Measurements from ENCODE around the gene CCDC57.
A peak's percentile ranks its signal among the peaks of the same experiment; 100 is the strongest.

The CCDC57 gene

DNA sequence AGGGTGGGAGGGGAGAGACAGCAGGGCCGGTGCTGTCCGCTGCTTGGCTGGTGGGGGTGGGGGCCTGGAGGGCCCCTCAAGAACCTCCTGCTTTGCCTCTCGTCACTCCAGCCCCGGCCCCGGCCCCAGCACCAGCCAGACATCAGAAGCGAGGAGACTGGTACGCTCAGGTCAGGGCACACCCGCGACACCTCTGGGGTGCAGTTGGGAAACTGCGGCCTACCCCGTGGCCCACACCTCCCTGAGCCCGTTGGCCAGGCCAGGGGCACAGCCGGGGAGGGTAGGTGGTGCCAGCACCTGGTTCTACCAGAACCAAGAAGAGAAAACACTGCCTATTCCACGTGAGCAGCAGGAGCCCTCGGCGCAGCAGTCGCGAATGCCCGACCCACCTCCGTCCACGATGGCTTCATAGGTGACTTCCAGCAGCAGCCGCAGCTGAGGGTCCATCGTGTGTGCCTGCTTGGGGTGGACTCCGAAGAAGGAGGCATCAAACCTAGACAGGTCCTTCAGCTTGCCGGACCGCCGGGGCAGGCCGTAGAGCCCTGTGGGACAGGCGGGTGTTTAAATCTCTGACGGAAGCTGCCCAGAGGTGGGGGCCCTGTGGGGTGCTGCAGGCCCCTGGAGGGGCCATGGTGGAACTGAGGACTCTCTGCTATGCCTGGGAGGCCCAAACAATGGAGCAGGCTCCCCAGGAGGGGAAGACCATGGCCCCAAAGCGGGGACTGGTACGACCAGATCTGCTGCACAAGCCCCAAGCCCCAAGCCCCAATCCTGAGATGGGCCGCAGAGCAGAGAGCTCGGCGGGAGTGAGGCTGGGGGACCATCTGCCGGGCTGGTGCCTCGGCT lies 117.5 kb downstream of the CCDC57 start:
- DNase-seq, result peak in 1 of 42 donors; percentile 10
- intact Hi-C loops (cut with DNase I), result loop anchor here (5.0 kb wide), 1 partner anchor 38 kb away; no protein-coding TSS in a partner anchor

DNA sequence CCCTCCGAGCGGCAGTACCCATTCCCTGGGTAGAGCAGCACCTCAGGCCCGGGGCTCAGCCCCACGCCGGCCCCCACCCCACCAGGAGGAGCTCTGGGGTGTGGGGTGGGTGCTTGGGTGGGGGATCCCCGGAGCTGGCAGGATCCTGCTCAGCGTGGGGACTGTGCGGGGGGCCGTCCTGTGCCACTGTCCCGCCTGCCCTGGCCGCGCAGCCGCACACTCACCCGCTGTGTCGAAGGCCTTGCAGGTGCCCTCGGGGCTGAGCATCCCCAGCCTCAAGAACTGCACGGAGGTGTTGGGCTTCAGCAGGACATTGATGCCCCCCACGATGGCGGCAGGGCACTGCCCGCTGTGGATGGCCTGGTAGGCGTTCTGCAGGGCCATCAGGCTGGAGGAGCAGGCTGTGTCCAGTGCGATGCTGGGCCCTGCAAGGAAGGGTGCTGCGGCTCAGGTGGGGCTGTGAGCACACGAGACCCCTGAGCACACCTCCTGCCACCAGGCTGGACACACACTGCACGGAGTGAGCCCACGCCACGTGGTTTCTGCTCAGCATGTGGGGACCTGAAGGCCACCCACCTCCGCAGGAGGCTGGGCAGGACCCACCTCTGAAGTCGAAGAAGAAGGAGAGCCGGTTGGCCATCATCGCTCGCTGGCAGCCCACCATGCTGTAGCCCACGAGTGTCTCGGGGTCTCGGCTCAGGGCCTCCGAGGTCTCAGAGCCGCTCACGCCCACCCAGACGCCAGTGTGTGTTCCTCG lies 119.5 kb downstream of the CCDC57 start:
- intact Hi-C loops (cut with DNase I), result no loop called here
- no peak for DNase-seq

DNA sequence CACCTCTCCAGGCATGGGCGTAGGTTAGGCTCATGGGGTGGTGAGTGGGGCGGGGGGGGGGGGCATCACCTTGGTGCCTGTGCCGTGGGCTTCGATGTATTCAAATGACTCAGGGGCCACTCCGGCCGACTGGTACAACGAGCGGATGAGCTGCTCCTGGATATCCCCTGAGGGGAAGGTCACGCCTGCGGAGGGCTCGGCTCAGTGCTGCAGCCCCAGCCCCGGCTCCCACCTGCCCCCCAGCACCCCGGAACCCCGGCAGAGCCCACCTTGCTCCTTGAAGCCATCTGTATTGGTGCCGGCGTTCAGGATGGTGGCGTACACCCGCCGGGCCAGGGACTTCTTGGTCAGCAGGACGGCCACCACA lies 120.0 kb downstream of the CCDC57 start:
- no peak for DNase-seq
- intact Hi-C loops (cut with DNase I), result no loop called here

DNA sequence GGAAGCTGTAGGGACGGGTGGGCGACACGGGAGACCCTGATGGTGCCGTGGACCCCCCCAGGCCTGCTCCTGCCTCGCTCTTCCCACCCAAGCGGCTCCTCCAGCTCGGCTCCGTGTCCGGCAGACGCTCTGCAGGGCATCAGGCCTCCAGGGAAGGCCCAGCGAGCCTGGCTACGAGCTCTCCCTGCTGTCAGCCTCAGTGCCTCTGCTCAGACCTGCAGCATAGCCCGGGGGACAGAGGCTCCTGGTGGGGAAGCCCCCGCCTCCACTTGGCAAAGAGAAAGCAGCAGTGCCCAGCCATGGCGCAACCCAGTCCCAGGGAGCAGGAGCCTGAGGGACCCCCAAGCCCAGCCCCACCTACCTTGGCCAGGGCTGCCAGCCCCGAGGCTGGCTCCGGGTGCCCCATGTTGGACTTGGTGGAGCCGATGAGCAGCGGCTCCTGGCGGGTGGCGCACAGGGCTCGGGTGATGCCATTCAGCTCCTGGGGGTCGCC lies 120.5 kb downstream of the CCDC57 start:
- intact Hi-C loops (cut with DNase I), result no loop called here
- no peak for DNase-seq

DNA sequence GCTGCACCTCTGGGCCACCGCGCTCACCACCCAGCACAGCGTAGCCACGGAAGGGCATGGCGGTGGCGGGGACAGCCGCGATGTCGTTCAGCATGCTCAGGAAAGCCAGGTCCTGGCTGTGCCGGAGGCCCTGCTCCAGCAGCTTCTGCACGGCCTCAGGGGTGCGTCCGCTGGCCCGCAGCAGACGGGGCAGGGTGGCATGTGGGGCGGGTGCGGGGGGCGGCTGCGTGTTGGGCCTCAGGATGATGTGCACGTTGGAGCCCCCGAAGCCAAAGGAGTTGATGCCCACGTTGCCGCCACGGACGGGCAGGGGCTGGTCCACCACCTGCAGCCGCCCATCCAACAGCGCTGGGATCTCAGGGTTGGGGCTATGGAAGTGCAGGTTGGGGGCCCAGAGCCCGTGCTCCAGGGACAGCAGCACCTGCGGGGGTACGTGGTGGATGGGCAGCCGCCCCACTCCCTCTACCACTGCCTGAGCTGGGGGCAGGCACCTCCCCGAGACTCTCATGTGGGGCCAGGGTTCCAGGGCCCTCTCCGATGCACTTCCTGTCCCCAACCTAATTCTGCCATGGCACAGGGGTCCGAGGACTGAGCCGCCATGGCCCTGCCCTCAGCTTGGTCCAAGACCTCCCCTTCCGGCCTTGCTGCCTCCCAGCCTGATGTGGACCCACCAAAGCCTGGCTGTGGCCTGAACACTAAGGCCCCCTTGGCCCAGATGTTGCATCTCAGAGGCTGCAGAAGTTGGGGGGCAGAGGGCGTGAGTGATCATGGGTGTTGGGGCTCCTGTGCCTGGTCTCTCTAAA lies 121.2 kb downstream of the CCDC57 start:
- no peak for DNase-seq
- intact Hi-C loops (cut with DNase I), result no loop called here

DNA sequence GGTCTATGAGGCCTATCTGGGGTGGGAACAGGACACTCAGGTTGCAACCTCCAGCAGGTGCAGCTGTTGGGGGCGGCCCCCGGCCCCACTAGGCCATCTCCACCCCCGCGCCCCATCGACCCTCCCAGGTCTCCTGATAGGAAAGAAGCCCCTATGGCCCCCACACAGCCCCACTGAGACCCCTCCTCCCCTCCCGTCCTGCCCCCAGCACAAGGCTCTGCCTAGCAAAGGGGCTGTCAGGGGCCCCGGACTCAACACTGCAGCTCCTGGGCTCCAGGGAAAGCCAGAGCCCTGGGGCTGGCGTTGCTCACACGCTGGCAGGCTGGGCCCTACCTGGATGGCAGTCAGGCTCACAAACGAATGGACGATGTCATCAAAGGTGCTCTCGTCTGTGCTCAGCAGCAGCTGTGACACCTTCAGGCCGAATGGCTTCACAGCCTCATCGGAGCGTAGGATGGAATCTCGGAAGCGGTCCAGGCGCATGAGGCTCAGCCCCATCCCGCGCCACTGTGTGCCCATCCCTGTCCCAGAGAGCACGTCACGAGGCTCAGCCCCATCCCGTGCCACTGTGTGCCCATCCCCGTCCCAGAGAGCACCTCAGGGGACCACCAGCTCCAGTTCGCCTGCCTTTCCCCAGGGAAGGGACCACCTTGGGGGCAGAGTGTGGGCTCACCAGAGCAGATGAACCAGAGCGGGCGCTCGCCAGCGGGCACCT lies 121.9 kb downstream of the CCDC57 start:
- peak in 1 of 42 donors; percentile 10 for DNase-seq
- intact Hi-C loops (cut with DNase I), result no loop called here

DNA sequence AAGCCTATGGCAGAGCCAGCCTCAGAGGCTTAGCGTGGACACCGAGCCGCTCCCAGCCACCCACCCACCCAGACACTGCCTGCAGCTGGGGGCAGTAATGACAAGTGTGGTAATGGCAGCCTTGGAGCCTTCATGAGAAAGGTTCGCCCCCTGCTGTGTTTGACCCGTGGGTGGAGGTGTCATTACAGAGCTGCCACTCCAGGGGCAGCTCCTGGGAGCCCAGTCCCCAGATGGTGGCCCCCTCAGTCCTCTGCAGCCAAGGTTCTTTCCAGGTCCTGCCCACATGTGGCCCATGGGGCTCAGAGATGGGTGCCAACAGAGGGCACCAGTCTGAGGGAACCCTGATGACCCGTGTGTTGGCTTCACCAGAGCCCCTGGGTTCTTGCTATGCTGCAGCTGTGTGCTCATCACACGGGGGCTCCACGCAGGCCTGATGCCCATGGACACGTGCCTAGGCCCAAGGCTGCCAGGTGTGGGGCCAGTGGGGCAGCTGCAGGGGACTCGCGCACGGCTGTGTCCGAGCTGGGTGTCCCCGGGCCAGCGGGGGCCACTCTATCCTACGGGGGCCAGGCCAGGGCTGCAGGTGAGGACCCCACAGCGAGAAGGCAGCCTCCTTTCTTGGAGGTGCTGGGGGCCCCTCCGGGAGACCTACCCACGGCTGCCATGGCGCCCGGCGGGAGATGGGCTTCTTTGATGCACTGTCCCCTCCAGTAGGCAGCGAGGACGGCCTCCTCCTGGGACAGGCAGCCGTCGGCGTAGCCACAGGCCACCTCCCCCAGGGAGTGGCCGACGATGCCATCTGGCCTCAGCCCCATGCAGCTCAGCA lies 122.7 kb downstream of the CCDC57 start:
- no peak for DNase-seq

DNA sequence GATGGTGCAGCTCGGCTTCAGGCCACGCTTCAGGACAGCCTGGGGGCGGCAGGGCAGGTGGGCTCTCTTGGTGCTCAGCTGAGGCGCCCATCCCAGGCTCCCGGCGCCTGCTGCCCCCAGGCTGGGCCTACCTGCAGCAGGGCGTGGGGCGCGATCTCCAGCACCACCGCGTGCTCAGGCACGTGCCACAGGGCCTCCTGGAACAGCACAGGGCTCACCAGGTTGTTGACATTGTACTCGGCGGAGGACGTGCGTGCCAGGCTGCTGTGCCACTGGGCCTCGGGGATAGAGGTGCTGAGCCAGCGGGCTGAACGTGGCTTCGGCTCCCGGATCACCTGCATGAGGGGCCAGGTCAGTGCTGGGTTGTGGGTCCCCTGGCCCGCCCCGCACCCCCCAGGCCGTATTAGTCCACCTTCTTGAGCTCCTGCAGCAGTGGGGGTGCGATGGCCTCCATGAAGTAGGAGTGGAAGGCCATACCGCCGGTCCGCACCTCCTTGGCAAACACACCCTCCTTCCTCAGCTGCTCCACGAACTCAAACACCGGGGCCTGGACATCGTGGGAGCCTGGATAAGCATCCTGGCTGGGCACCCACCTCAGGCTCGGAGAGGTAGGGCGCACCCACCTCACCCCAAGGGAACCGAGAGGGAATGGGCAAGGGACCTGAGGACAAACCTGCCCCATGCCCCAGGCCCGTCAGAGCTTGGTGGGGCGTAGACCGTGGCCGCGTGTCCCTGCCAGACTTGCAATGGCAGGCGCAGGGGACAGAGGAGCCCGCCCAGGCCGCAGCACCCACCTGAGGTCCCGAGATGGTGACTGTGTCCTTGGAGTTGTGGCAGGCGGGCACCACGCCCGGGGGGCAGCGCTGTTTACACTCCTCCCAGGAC lies 123.6 kb downstream of the CCDC57 start:
- DNase-seq, result peak in 1 of 42 donors; percentile 9
- intact Hi-C loops (cut with DNase I), result no loop called here

More for the DNA sequence above, 122.7 kb downstream of the CCDC57 start:
- intact Hi-C loops (cut with DNase I), result no loop called here

DNA sequence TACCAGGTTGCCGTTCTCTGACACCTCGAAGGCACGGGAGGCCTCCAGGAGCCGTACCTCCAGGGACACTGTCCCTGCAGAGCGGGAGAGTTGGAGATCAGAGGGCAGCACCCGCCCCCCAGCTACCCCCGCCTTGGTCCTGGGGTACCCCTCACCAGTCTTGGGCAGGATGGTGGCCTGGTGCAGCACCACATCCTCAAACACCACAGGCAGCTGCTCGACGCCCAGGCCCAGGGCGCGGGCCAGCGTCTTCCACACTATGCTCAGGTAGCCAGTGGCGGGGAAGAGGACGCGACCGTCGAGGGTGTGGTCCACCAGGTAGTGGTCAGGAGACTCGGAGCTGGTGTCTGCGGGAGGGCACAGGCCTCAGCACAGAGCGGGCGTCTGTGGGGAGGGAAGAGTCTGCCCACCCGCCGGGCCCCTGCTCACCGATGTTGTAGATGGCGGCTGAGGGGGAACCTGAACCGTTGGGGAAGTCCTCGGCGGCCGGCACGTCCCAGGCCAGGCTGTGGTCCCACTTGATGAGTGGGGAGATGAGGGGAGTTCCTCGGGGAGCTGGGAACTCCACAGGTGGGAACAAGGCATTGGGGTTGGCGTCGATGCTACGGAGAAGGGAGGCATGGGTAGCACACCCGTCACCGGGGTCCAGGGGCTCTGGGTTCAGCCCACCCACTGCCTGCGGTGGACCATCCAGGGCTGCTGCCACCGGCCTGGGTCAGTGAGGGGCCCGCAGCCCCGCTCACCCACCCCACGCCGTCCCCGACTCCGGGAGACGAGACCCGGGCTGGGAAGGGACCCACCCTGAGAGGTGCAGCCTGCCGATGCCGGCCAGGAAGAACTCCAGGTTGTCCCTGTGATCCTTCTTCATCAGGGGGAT lies 124.4 kb downstream of the CCDC57 start:
- DNase-seq, result peak in 1 of 42 donors; percentile 11
- intact Hi-C loops (cut with DNase I), result no loop called here

DNA sequence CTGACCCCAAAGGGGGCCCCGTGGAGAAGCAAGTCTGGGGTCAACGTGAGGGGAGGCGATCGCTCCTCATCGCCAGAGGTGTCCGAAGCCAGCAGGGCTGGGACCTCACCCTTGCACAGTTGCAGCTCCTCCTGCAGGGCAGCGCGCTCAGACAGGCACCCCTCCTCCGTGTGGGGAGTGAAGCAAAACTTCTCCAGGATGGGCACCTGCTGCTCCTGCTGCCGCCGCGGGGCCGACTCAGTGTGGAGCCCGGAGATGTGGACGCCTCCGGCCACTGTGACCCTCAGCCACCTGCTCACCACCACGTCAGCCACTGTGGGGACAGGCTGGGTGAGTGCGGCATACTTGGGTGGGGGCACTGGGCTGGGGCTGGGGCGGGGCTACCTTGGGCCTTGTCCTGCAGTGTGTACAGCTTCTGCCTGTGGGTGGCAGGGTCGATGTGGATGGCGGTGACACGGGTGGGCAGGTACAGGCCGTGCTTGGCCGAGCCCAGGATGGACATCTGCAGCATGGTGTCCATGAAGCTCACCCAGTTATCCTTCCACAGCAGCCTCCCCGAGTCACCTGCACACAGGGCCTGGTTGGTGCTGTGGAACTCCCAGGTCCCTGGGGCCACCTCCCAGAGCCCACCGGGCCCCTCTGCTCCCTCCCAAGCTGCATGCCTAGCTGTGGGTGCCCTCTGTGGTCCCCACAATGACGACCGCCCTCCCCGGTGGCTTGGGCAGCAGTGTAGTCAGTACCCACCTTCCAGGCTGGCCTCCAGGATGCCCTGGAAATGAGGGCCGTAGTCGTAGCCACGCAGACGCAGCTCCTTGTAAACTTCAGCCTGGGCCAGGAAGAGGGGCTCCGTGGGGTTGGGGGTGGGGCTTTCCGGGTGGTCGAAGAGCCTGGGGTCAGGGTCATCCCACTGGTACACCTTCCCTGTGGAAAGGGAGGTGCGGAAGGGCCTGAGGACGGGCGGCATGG lies 125.4 kb downstream of the CCDC57 start:
- DNase-seq, result no peak
- intact Hi-C loops (cut with DNase I), result no loop called here

DNA sequence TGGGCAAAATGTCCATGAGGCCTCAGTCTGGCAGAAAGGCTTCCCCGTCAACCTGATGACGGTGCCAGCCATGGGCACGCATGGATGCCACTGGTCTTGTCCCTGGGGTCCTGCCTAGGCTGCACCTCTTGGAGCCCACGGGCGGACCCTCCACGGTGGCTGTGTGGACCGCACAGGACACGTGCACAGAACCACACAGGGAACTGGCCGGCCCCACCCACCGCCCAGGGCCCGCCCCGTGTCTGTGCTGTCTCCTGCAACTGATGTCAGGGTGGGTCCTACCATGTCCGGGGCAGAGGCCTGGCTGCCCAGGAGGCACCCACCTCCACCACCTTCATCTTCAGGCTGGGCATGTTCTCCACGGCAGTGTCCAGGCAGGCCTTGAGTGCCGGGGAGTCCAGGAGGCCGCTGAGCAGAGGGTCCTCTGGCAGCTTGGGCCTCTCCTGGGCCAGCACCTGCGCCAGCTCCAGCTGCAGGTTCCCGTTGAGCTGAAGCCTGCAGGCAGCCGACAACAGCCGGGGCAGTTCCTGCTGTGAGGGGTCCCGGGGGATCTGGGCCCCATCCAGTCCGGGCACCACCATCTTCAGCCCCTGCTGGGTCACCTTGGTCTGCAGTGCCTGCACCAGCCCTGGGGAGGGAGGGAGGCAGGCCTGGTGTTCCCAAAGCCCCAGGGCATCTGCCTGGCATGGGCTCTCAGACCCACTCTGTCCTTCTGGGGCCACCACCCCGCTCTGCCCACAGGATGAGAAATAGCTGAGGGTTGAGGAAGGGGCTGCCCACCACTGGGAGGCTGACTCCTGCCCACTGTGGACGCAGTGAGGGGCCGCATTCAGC lies 126.5 kb downstream of the CCDC57 start:
- intact Hi-C loops (cut with DNase I), result no loop called here
- no peak for DNase-seq

DNA sequence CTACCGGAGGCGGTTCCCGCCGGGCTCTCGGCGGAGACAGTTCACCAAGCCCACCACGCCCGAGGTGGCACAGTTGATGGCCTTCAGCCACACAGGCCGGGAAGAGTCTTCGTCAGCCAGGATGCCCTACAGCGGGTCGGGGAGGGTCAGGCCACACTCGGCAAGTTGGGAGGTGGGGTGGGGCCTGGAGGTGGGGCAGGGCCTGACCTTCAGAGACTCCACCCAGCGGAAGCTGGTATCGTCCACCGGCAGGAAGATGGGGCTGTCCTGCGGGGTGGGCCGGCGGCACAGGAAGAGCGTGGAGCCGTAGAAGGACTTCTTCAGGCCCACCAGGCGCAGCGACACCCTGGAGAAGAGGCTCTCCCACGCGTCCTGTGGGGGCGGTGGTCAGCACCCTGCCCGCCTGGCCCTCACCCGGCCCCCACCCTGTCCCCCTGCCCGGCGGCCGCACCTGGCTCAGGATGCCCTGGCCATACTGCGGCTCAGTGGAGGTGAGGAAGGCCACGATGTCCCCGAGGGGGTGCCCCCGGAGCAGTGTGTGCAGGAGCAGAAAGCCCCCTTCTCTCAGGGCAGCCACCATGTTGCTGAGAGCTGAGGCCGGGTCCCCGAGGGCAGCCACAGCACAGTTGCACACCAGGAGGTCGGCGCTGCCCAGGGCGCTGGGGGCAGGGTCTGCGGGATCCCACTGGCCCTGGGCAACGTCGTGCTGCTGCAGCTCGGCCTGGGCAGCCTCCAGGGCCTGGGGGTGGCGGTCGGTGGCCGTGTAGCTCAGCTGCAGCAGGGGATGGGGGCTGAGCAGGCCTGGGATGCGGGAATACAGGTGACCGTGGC lies 127.4 kb downstream of the CCDC57 start:
- DNase-seq, result no peak
- intact Hi-C loops (cut with DNase I), result no loop called here

Data from head of caudate nucleus (tissue), 42 donors.